Measurements from ENCODE around the gene UNC5C. TPM values are rescaled to one million over a fixed set of nuclear protein-coding genes. Genes with fewer than 3 reads are reported as not detected.

UNC5C gene
- total and polyA plus RNA-seq, 2 donors from 2014 or later, result 0.84 to 3.1 TPM

DNA sequence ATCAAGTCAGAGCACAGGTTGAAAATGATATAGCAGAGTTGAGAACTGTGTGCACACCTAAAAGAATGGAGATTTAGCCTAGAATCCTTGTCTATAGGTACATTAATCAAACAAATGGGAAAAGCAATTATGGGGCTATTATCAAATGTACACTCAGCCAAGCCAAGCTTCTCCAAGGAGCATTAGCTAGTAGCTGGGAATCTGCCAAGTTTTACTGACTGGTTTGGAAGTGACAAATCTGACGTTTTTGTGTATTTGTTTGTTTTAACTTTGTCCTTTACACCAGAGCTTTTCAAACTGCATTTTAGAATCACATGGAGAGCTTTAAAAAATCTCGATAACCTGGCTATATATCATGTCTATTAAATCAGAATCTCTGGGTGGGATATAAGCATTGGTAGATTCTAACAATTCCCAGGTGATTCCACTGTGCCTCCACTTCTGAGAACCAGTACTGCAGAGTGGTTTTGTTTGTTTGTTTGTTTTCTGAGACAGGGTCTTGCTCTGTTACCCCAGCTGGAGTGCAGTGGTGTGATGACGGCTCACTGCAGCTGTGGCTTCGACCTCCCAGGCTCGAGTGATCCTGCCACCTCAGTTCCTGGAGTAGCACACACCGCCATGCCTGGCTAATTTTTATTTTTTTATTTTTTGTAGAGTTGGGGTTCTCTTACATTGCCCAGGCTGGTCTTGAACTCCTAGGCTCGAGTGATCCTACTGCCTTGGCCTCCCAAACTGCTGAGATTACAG lies 279.8 kb downstream of the UNC5C start:
- H3K4me1 ChIP-seq (ENCODE audit: control insufficient read depth in 2 of 3, insufficient read depth in 2 of 3, low read depth in 1 of 3, low read length in 3 of 3), result peaks cover 0 to 2% (median 0%) of the 10 kb centered on the region in 3 donors
- no peaks in the 10 kb centered on the region for H3K27me3 ChIP-seq (ENCODE audit: control insufficient read depth, insufficient read depth, low read length)
- H3K36me3 ChIP-seq (ENCODE audit: control insufficient read depth in 2 of 3, insufficient read depth in 3 of 3, low read length in 3 of 3), result no peaks in the 10 kb centered on the region
- no peak overlapping the region for H3K27ac ChIP-seq (ENCODE audit: low read depth in 2 of 2, low read length in 2 of 2)
- H3K9me3 ChIP-seq (ENCODE audit: control insufficient read depth in 2 of 3, insufficient read depth in 1 of 3, low read length in 3 of 3), result no peaks in the 10 kb centered on the region
- no peak overlapping the region for H3K4me3 ChIP-seq (ENCODE audit: low read length in 3 of 3)
- FAIRE-seq (no peak), DNase-seq (peak in 4 of 5 donors; percentile 29 to 54 (median 40))
- no peak overlapping the region for H3K9ac ChIP-seq (ENCODE audit: low read length in 3 of 3)
- TF ChIP-seq, protein P1, sequence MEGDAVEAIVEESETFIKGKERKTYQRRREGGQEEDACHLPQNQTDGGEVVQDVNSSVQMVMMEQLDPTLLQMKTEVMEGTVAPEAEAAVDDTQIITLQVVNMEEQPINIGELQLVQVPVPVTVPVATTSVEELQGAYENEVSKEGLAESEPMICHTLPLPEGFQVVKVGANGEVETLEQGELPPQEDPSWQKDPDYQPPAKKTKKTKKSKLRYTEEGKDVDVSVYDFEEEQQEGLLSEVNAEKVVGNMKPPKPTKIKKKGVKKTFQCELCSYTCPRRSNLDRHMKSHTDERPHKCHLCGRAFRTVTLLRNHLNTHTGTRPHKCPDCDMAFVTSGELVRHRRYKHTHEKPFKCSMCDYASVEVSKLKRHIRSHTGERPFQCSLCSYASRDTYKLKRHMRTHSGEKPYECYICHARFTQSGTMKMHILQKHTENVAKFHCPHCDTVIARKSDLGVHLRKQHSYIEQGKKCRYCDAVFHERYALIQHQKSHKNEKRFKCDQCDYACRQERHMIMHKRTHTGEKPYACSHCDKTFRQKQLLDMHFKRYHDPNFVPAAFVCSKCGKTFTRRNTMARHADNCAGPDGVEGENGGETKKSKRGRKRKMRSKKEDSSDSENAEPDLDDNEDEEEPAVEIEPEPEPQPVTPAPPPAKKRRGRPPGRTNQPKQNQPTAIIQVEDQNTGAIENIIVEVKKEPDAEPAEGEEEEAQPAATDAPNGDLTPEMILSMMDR (IDR thresholded peaks at IDR 0.05; ENCODE audit: borderline replicate concordance, extremely low read depth, insufficient read depth), result no peak
- intact Hi-C loops (cut with DNase I), result no loop called here

DNA sequence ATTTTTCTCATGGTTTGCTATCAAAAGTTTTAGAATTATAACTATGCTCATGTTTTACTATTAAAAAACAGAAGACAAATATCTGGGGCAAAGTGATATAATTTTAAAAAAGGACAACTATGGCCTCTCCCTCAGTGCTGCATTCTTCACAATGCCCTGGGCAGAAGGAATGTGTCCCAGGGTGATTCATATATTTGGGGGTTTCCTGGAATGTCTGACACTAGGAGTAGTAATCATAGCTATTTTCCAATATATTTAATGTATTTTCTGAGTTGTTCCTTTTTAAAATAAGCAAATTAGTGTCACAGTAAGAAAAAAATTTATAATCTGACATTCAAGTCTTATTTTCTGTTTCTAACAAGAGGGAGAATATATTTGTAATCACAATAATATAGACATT lies 281.7 kb downstream of the UNC5C start:
- no peak for FAIRE-seq
- Histone ChIP-seq H3K27ac (ENCODE audit: low read depth in 2 of 2, low read length in 2 of 2) (no peak overlapping the region), H3K4me3 (ENCODE audit: low read length in 3 of 3) (no peak overlapping the region), H3K36me3 (ENCODE audit: control insufficient read depth in 2 of 3, insufficient read depth in 3 of 3, low read length in 3 of 3) (no peaks in the 10 kb centered on the region), H3K9me3 (ENCODE audit: control insufficient read depth in 2 of 3, insufficient read depth in 1 of 3, low read length in 3 of 3) (no peaks in the 10 kb centered on the region), H3K9ac (ENCODE audit: low read length in 3 of 3) (no peak overlapping the region), H3K27me3 (ENCODE audit: control insufficient read depth, insufficient read depth, low read length) (no peaks in the 10 kb centered on the region), H3K4me1 (ENCODE audit: control insufficient read depth in 2 of 3, insufficient read depth in 2 of 3, low read depth in 1 of 3, low read length in 3 of 3) (peaks cover 0 to 2% (median 0%) of the 10 kb centered on the region in 3 donors)
- DNase-seq, result no peak
- TF ChIP-seq, protein P1 (IDR thresholded peaks at IDR 0.05; ENCODE audit: borderline replicate concordance, extremely low read depth, insufficient read depth), result no peak
- intact Hi-C loops (cut with DNase I), result no loop called here

DNA sequence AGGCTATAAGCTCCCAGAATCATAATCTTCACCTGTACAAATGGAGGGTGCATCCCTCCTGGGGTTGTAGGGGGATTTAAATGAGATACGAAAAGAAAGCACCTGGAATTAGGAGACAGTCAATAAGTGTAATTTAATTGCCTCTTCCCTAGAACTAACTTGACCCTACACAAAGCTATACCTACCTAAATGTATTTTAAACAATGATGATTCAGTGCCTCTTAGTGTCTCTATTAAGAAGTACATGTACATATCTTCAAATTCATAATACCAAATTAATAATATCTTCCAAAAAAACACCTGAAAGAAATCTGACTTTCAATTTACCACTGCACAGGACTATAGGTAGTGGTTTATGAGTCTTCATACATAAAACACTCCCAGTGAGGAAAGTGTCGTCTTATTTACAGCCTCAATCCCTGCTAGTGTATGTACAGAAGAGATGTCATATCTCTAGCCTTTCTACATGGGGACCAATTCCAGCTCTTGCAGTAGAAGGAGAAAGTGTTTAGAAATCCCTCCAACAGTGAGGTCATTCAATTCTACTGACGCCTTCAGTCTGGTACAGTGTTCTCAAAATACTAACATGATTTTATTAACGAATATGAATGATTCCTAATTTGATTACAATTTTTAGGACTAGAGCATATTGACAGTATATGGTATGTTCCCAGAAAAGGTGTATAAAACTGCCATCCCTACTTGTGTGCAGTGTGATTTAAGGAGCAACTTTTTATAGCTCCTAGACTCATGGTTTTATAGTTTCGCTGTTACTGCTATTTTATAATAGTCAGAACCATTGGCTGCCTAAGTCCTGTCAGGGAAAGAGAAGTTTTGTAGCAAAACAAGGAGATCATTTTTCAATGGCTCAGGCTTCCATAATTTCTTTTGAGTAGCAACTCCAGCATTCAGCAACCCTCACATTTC lies 282.7 kb downstream of the UNC5C start:
- no peak overlapping the region for H3K9ac ChIP-seq (ENCODE audit: low read length in 3 of 3)
- intact Hi-C loops (cut with DNase I), result no loop called here
- no peaks in the 10 kb centered on the region for H3K27me3 ChIP-seq (ENCODE audit: control insufficient read depth, insufficient read depth, low read length)
- no peaks in the 10 kb centered on the region for H3K9me3 ChIP-seq (ENCODE audit: control insufficient read depth in 2 of 3, insufficient read depth in 1 of 3, low read length in 3 of 3)
- TF ChIP-seq, protein P1 (IDR thresholded peaks at IDR 0.05; ENCODE audit: borderline replicate concordance, extremely low read depth, insufficient read depth), result no peak
- DNase-seq (no peak), FAIRE-seq (no peak)
- no peak overlapping the region for H3K27ac ChIP-seq (ENCODE audit: low read depth in 2 of 2, low read length in 2 of 2)
- H3K4me3 ChIP-seq (ENCODE audit: low read length in 3 of 3), result no peak overlapping the region
- peaks cover 0 to 2% (median 0%) of the 10 kb centered on the region in 3 donors for H3K4me1 ChIP-seq (ENCODE audit: control insufficient read depth in 2 of 3, insufficient read depth in 2 of 3, low read depth in 1 of 3, low read length in 3 of 3)
- no peaks in the 10 kb centered on the region for H3K36me3 ChIP-seq (ENCODE audit: control insufficient read depth in 2 of 3, insufficient read depth in 3 of 3, low read length in 3 of 3)
